ENCODE data around the gene CALML3.

GRCh38 chr10:5566614-5567013 is 41.9 kb downstream of the CALML3 start:
- no peak for TF ChIP-seq POLR2A (IDR thresholded peaks at IDR 0.05)
- TF ChIP-seq CTCF (IDR thresholded peaks at IDR 0.05) = no peak

All from uterus (tissue), 2 donors.